H1 (cell line): ENCODE measurements around the gene SLC23A2. TPM values are rescaled to one million over a fixed set of nuclear protein-coding genes. Genes with fewer than 3 reads are reported as not detected.

ENCODE experiments used
- CTCF ChIA-PET: fragments of 300-600 bp; sonication (Branson Sonifier 250); formaldehyde crosslinking; loops from one replicate; lab custom pipeline; 2021; ENCODE audit not compliant: partially characterized antibody; lab: Charles Lee
- POLR2A ChIA-PET: fragments of 300-600 bp; sonication (Branson Sonifier 250); formaldehyde crosslinking; loops from one replicate; lab custom pipeline; 2021; ENCODE audit warnings: inconsistent platforms; ENCODE audit not compliant: partially characterized antibody; lab: Charles Lee
- DNase-seq, 2 experiments: peaks; one replicate each; pipeline versions ENCODE4 v3.0.0 to v3.0.0-alpha.2; 2010 to 2022; ENCODE audit warnings: low spot score in 2 of 2, low read depth in 1 of 2, mixed read lengths in 1 of 2
- FAIRE-seq: peaks from 2 replicates; lab custom pipeline; 2011; peaks lifted over from hg19 to GRCh38; lab: Jason Lieb, UNC
- H2AFZ ChIP-seq: 2 replicates; pipeline ENCODE4 v1.8.1; 2012; ENCODE audit warnings: low read length, inconsistent platforms
- H2AK5ac ChIP-seq: 2 replicates; pipeline ENCODE4 v1.6.1; 2013; ENCODE audit warnings: low read depth, low read length
- H2BK120ac ChIP-seq: replicated peaks from 2 replicates; pipeline ENCODE3; 2013; ENCODE audit warnings: low read depth, low read length, inconsistent platforms
- H2BK12ac ChIP-seq: 2 replicates; pipeline ENCODE4 v1.6.1; 2013; ENCODE audit warnings: low read depth, low read length
- H2BK15ac ChIP-seq: 2 replicates; pipeline ENCODE4 v1.6.1; 2013; ENCODE audit warnings: low read length
- H2BK20ac ChIP-seq: 2 replicates; pipeline ENCODE4 v1.6.1; 2013; ENCODE audit warnings: low read length
- H2BK5ac ChIP-seq: 2 replicates; pipeline ENCODE4 v1.6.1; 2013; ENCODE audit warnings: low read depth, low read length
- H3K14ac ChIP-seq: 2 replicates; pipeline ENCODE4 v1.6.1; 2013; ENCODE audit warnings: inconsistent platforms; ENCODE audit not compliant: insufficient read length
- H3K18ac ChIP-seq: 2 replicates; pipeline ENCODE4 v1.6.1; 2013; ENCODE audit warnings: low read length; ENCODE audit errors: extremely low read depth
- H3K23ac ChIP-seq: 2 replicates; pipeline ENCODE4 v1.6.1; 2013; ENCODE audit warnings: inconsistent platforms; ENCODE audit not compliant: insufficient read length
- H3K23me2 ChIP-seq: 2 replicates; pipeline ENCODE4 v1.6.1; 2013; ENCODE audit warnings: low read depth, low read length
- H3K27ac ChIP-seq: 2 replicates; pipeline ENCODE4 v1.6.1; 2011; ENCODE audit warnings: low read depth, low read length, inconsistent platforms
- H3K27me3 ChIP-seq, 4 experiments: replicated peaks in 1 of 4; 1 replicate in 1 of 4; 2 replicates in 3 of 4; pipeline versions ENCODE4 v1.6.1 to v1.8.1; 2011 to 2013; ENCODE audit warnings: low read length in 3 of 4, mild to moderate bottlenecking in 3 of 4, inconsistent platforms in 2 of 4, mixed read lengths in 2 of 4, moderate library complexity in 1 of 4; ENCODE audit not compliant: control insufficient read depth in 3 of 4, insufficient read depth in 3 of 4; ENCODE audit errors: extremely low read depth in 1 of 4
- H3K36me3 ChIP-seq, 4 experiments: 2 replicates each; pipeline versions ENCODE4 v1.6.1 to v1.8.1; 2011 to 2013; ENCODE audit warnings: mild to moderate bottlenecking in 4 of 4, low read length in 3 of 4, moderate library complexity in 2 of 4, control low read depth in 1 of 4, inconsistent platforms in 1 of 4; ENCODE audit not compliant: insufficient read depth in 4 of 4, control insufficient read depth in 2 of 4
- H3K4ac ChIP-seq: replicated peaks from 2 replicates; pipeline ENCODE3; 2013; ENCODE audit warnings: low read length, low read depth, mixed read lengths, inconsistent platforms; ENCODE audit not compliant: insufficient read length
- H3K4me1 ChIP-seq, 4 experiments: replicated peaks in 1 of 4; 1 replicate in 1 of 4; 2 replicates in 3 of 4; pipeline versions ENCODE4 v1.6.1 to v1.8.1; 2011 to 2013; ENCODE audit warnings: low read length in 3 of 4, inconsistent platforms in 2 of 4, mixed read lengths in 1 of 4; ENCODE audit not compliant: insufficient read depth in 4 of 4, control insufficient read depth in 3 of 4
- H3K4me2 ChIP-seq, 2 experiments: 2 replicates each; pipeline versions ENCODE4 v1.6.1 to v1.8.1; 2011 to 2013; ENCODE audit warnings: low read depth in 2 of 2, low read length in 2 of 2, control low read depth in 1 of 2, inconsistent platforms in 1 of 2, mild to moderate bottlenecking in 1 of 2; ENCODE audit not compliant: insufficient read depth in 1 of 2
- H3K4me3 ChIP-seq, 4 experiments: fragments of 200-600, 300-600 bp in 1 of 4; sonication (generic), shearing (Covaris generic), sonication (Bioruptor Twin) in 1 of 4; 2 replicates each; pipeline versions ENCODE4 v1.5.1 to v1.8.1; 2011 to 2016; ENCODE audit warnings: low read length in 4 of 4, low read depth in 3 of 4, control low read depth in 2 of 4, inconsistent platforms in 2 of 4, mild to moderate bottlenecking in 2 of 4, mixed read lengths in 1 of 4, moderate library complexity in 1 of 4; ENCODE audit not compliant: insufficient read depth in 2 of 4; ENCODE audit errors: extremely low read depth in 1 of 4
- H3K56ac ChIP-seq: replicated peaks from 2 replicates; pipeline ENCODE3; 2013; ENCODE audit warnings: low read depth, mild to moderate bottlenecking, mixed read lengths, low read length, inconsistent platforms; ENCODE audit not compliant: insufficient read length
- H3K79me1 ChIP-seq: 2 replicates; pipeline ENCODE4 v1.6.1; 2013; ENCODE audit warnings: low read depth, low read length, control low read depth
- H3K79me2 ChIP-seq, 2 experiments: 2 replicates each; pipeline versions ENCODE4 v1.6.1 to v1.8.1; 2012 to 2013; ENCODE audit warnings: low read length in 2 of 2, mild to moderate bottlenecking in 2 of 2, inconsistent platforms in 1 of 2; ENCODE audit not compliant: insufficient read depth in 2 of 2, control insufficient read depth in 1 of 2
- H3K9ac ChIP-seq, 4 experiments: replicated peaks in 1 of 4; 1 replicate in 1 of 4; 2 replicates in 3 of 4; pipeline versions ENCODE4 v1.6.1 to v1.8.1; 2011 to 2013; ENCODE audit warnings: low read depth in 3 of 4, low read length in 3 of 4, control low read depth in 2 of 4, mild to moderate bottlenecking in 2 of 4, moderate library complexity in 2 of 4, inconsistent platforms in 1 of 4; ENCODE audit errors: extremely low read depth in 1 of 4
- H3K9me3 ChIP-seq, 2 experiments: 2 replicates each; pipeline versions ENCODE4 v1.6.1 to v1.8.1; 2012 to 2013; ENCODE audit warnings: mild to moderate bottlenecking in 2 of 2, moderate library complexity in 2 of 2, control low read depth in 1 of 2, inconsistent platforms in 1 of 2, low read depth in 1 of 2, low read length in 1 of 2, mixed read lengths in 1 of 2; ENCODE audit not compliant: insufficient read depth in 2 of 2
- H4K20me1 ChIP-seq, 2 experiments: replicated peaks in 1 of 2; 2 replicates each; pipeline versions ENCODE3 to v1.8.1; 2011 to 2013; ENCODE audit warnings: inconsistent platforms in 2 of 2, low read length in 2 of 2, mild to moderate bottlenecking in 1 of 2; ENCODE audit not compliant: insufficient read depth in 2 of 2, control insufficient read depth in 1 of 2
- H4K5ac ChIP-seq: 2 replicates; pipeline ENCODE4 v1.6.1; 2013; ENCODE audit warnings: low read length, low read depth, mixed read lengths, inconsistent platforms; ENCODE audit not compliant: insufficient read length
- H4K8ac ChIP-seq: 2 replicates; pipeline ENCODE4 v1.8.0; 2013; ENCODE audit warnings: mild to moderate bottlenecking, moderate library complexity, low read length, inconsistent platforms; ENCODE audit not compliant: insufficient read depth; ENCODE audit errors: extremely low read depth
- H4K91ac ChIP-seq: replicated peaks from 2 replicates; pipeline ENCODE3; 2013; ENCODE audit warnings: low read length, mixed read lengths, inconsistent platforms; ENCODE audit not compliant: insufficient read length
- GABPA ChIP-seq: IDR thresholded peaks from 2 replicates; pipeline ENCODE4 v1.6.1; 2011; ENCODE audit warnings: mild to moderate bottlenecking, low read length, moderate library complexity, borderline replicate concordance; ENCODE audit not compliant: insufficient read depth
- GTF2F1 ChIP-seq: IDR thresholded peaks from 2 replicates; pipeline ENCODE4 v1.6.1; 2012; ENCODE audit warnings: low read depth, low read length, improper control_type of control experiment, borderline replicate concordance
- PHF8 ChIP-seq: fragments of 200-600 bp; sonication (generic); conservative IDR thresholded peaks from 2 replicates; pipeline ENCODE4 v1.7.1; 2012; ENCODE audit warnings: low read depth, mild to moderate bottlenecking, inconsistent platforms, low read length, moderate library complexity
- SP1 ChIP-seq: IDR thresholded peaks from 2 replicates; pipeline ENCODE4 v1.6.1; 2011; ENCODE audit warnings: low read depth, low read length
- ZNF274 ChIP-seq: IDR thresholded peaks from 2 replicates; pipeline ENCODE4 v1.7.0; 2012; ENCODE audit warnings: low read length, borderline replicate concordance; ENCODE audit errors: extremely low read depth
- WGBS, 2 experiments: shearing (Covaris generic) in 1 of 2; methylation state at CpG; one replicate each; pipeline versions ENCODE4 v1.1.6 to v1.1.7; 2013 to 2015; ENCODE audit warnings: low lambda C conversion rate in 2 of 2, mixed read lengths in 2 of 2, inconsistent platforms in 1 of 2, low coverage in 1 of 2, missing lambda C conversion rate in 1 of 2; ENCODE audit not compliant: insufficient replicate concordance in 2 of 2, insufficient coverage in 1 of 2, insufficient read length in 1 of 2; ENCODE audit errors: extremely low coverage in 1 of 2, missing lambda C conversion rate in 1 of 2; 5-methylcytosine and 5-hydroxymethylcytosine counted together
- polyA plus RNA-seq, 7 experiments: library from polyadenylated mRNA; depleted of rRNA in 3 of 7; stranded (reverse) in 5 of 7; unstranded in 2 of 7; fragments of >200 nt in 5 of 7; fragments of 200-250 nt in 2 of 7; gene quantifications; 1 replicate in 5 of 7; 2 replicates in 1 of 7; 4 replicates in 1 of 7; pipeline versions ENCODE4 v1.2.1 to v1.2.3, GENCODE V29; 2011 to 2013; ENCODE audit warnings: missing spikeins in 2 of 7, mixed read lengths in 2 of 7
- total RNA-seq: library from RNA; stranded (reverse); fragmentation: NEBNext Ultra II Directional; extraction: Animal tissue kit (Norgen Biotek cat#: 25700); gene quantifications from 2 replicates; pipeline ENCODE4 v1.2.1, GENCODE V29; 2021

Gene SLC23A2
- total and polyA plus RNA-seq, 2 of the 8 experiments (the other 6 are each of a cell fraction or from before 2014, with no cell fraction given): 17.0 to 18.6 TPM

- H4K8ac ChIP-seq: no peak overlapping the region
- no peak overlapping the region for H3K4ac ChIP-seq
- H3K23me2 ChIP-seq: no peaks in the 10 kb centered on the region
- no peak overlapping the region for H2BK120ac ChIP-seq
- DNase-seq (no peak), FAIRE-seq (no peak)
- POLR2A ChIA-PET: no interaction called here
- no peak overlapping the region for H3K9ac ChIP-seq
- no peak overlapping the region for H2BK12ac ChIP-seq
- no peaks in the 10 kb centered on the region for H3K27me3 ChIP-seq
- no peaks in the 10 kb centered on the region for H3K79me1 ChIP-seq
- no peaks in the 10 kb centered on the region for H4K20me1 ChIP-seq
- no peak overlapping the region for H2AFZ ChIP-seq
- no peak overlapping the region for H3K18ac ChIP-seq
- 81% methylated on average over 3 of the region's 3 CpGs; no CpG with 5 or more reads in 1 of the 2 experiments for WGBS, 2 experiments
- no peak overlapping the region for H3K27ac ChIP-seq
- no peak overlapping the region for H3K4me3 ChIP-seq
- no peak overlapping the region for H3K4me2 ChIP-seq
- H2BK15ac ChIP-seq: no peak overlapping the region
- no peak overlapping the region for H4K91ac ChIP-seq
- H3K9me3 ChIP-seq: no peaks in the 10 kb centered on the region
- H2AK5ac ChIP-seq: no peak overlapping the region
- H4K5ac ChIP-seq: no peak overlapping the region
- H3K56ac ChIP-seq: no peak overlapping the region
- H2BK5ac ChIP-seq: no peak overlapping the region
- CTCF ChIA-PET: interaction anchor here (1.0 kb wide), 1 partner anchor 123 kb away, joined by 3 read pairs; no protein-coding TSS in a partner anchor
- H3K36me3 ChIP-seq: no peaks in the 10 kb centered on the region; a peak in 1 of 8 replicates
- H3K14ac ChIP-seq: no peak overlapping the region
- H2BK20ac ChIP-seq: no peak overlapping the region
- TF ChIP-seq GABPA (no peak), PHF8 (no peak), SP1 (no peak), ZNF274 (no peak), GTF2F1 (no peak)
- H3K23ac ChIP-seq: no peak overlapping the region
- H3K4me1 ChIP-seq: no peaks in the 10 kb centered on the region
- no peaks in the 10 kb centered on the region for H3K79me2 ChIP-seq
Observed at GRCh38 chr20:4883051-4883450, 118.3 kb downstream of the SLC23A2 start.
